Tibial nerve (tissue), 4 donors: ENCODE measurements around the gene RPS6KA2. TPM values are rescaled to one million over a fixed set of nuclear protein-coding genes. Genes with fewer than 3 reads are reported as not detected.

ENCODE experiments used
- DNase-seq, 2 donors: peaks; one replicate each; pipeline ENCODE4 v3.0.0-alpha.2; 2019; ENCODE audit warnings: low spot score in 2 of 2
- H3K27ac ChIP-seq, 4 donors: fragments of 200-600 bp; sonication (generic) in 3 of 4; one replicate each; pipeline ENCODE4 v1.5.1; 2017 to 2019; ENCODE audit warnings: mild to moderate bottlenecking in 1 of 4
- H3K27me3 ChIP-seq, 2 donors: fragments of 200-600 bp; sonication (generic) in 1 of 2; one replicate each; pipeline versions ENCODE4 v1.5.1 to v1.6.0; 2017 to 2019
- H3K36me3 ChIP-seq, 3 donors: fragments of 200-600 bp; sonication (generic); one replicate each; pipeline ENCODE4 v1.5.1; 2018 to 2019
- H3K4me1 ChIP-seq, 4 donors: fragments of 200-600 bp; sonication (generic) in 3 of 4; one replicate each; pipeline ENCODE4 v1.5.1; 2017 to 2019
- H3K4me3 ChIP-seq, 4 donors: fragments of 200-600 bp; sonication (generic) in 3 of 4; one replicate each; pipeline ENCODE4 v1.5.1; 2017 to 2019; ENCODE audit warnings: mild to moderate bottlenecking in 1 of 4, moderate library complexity in 1 of 4
- H3K9me3 ChIP-seq, 4 donors: fragments of 200-600 bp; sonication (generic) in 3 of 4; one replicate each; pipeline ENCODE4 v1.5.1; 2017 to 2019
- CTCF ChIP-seq, 5 experiments: fragments of 200-600 bp in 3 of 5; fragments of 450-650 bp in 2 of 5; sonication (generic) in 3 of 5; IDR thresholded peaks; one replicate each; pipeline ENCODE4 v1.5.1; 2016 to 2019; ENCODE audit warnings: antibody characterized with exemption in 5 of 5, mild to moderate bottlenecking in 3 of 5, moderate library complexity in 2 of 5
- EP300 ChIP-seq, 2 donors: sonication (generic); formaldehyde crosslinking; IDR thresholded peaks; one replicate each; pipeline ENCODE4 v1.6.1; 2017; ENCODE audit warnings: antibody characterized with exemption in 2 of 2, mild to moderate bottlenecking in 1 of 2
- POLR2A ChIP-seq, 2 donors: fragments of 450-650 bp; IDR thresholded peaks; one replicate each; pipeline ENCODE4 v1.6.1; 2017; ENCODE audit warnings: antibody characterized with exemption in 2 of 2, mild to moderate bottlenecking in 2 of 2, moderate library complexity in 2 of 2
- WGBS, 2 donors: methylation state at CpG; one replicate each; pipeline ENCODE4 v1.1.5; 2018; 5-methylcytosine and 5-hydroxymethylcytosine counted together
- total RNA-seq, 4 donors: library from RNA; depleted of rRNA; stranded (reverse); fragments of >200 nt; gene quantifications; one replicate each; pipeline ENCODE4 v1.1.0, GENCODE V29; 2016

RPS6KA2 gene
- total RNA-seq, 4 donors from 2014 or later: 89.6 to 153 (median 103) TPM

GRCh38 chr6:166551754-166552495, 75.1 kb downstream of the RPS6KA2 start:
- peaks cover 0 to 15% (median 0%) of the 10 kb centered on the region in 3 donors for H3K36me3 ChIP-seq
- no peak for DNase-seq
- H3K9me3 ChIP-seq: no peaks in the 10 kb centered on the region
- no peaks in the 10 kb centered on the region for H3K27me3 ChIP-seq
- H3K4me1 ChIP-seq: peaks cover 0 to 47% (median 9%) of the 10 kb centered on the region in 4 donors
- WGBS, 2 donors: 81 to 82% methylated on average over 16 of the region's 16 CpGs
- H3K27ac ChIP-seq: no peak overlapping the region
- H3K4me3 ChIP-seq: no peak overlapping the region
- TF ChIP-seq POLR2A (IDR thresholded peaks at IDR 0.05): no peak
- no peak for TF ChIP-seq EP300 (IDR thresholded peaks at IDR 0.05)
- TF ChIP-seq CTCF (IDR thresholded peaks at IDR 0.05): no peak

- Histone ChIP-seq H3K36me3 (peaks cover 0 to 43% (median 0%) of the 10 kb centered on the region in 3 donors), H3K27ac (no peak overlapping the region), H3K27me3 (no peaks in the 10 kb centered on the region), H3K4me3 (no peak overlapping the region), H3K4me1 (peaks cover 0 to 9% (median 0%) of the 10 kb centered on the region in 4 donors), H3K9me3 (no peaks in the 10 kb centered on the region)
- no peak for DNase-seq
- no peak for TF ChIP-seq POLR2A (IDR thresholded peaks at IDR 0.05)
- TF ChIP-seq EP300 (IDR thresholded peaks at IDR 0.05): no peak
- no peak for TF ChIP-seq CTCF (IDR thresholded peaks at IDR 0.05)
- WGBS, 2 donors: 90 to 91% methylated on average over 6 of the region's 6 CpGs
Observed at GRCh38 chr6:166546653-166547052, 80.4 kb downstream of the RPS6KA2 start.

GRCh38 chr6:166545156-166546034, 81.7 kb downstream of the RPS6KA2 start:
- no peak for TF ChIP-seq POLR2A (IDR thresholded peaks at IDR 0.05)
- no peak for TF ChIP-seq CTCF (IDR thresholded peaks at IDR 0.05)
- no peak for TF ChIP-seq EP300 (IDR thresholded peaks at IDR 0.05)
- H3K4me3 ChIP-seq: no peak overlapping the region
- H3K4me1 ChIP-seq: peaks cover 0 to 19% (median 3%) of the 10 kb centered on the region in 4 donors
- no peak overlapping the region for H3K27ac ChIP-seq
- WGBS, 2 donors: 86 to 88% methylated on average over 19 of the region's 19 CpGs
- no peaks in the 10 kb centered on the region for H3K9me3 ChIP-seq
- no peaks in the 10 kb centered on the region for H3K27me3 ChIP-seq
- peaks cover 0 to 43% (median 0%) of the 10 kb centered on the region in 3 donors for H3K36me3 ChIP-seq
- DNase-seq: no peak

GRCh38 chr6:166544296-166544605, 82.8 kb downstream of the RPS6KA2 start:
- no peaks in the 10 kb centered on the region for H3K9me3 ChIP-seq
- peaks cover 0 to 39% (median 0%) of the 10 kb centered on the region in 3 donors for H3K36me3 ChIP-seq
- no peak overlapping the region for H3K4me3 ChIP-seq
- TF ChIP-seq EP300 (IDR thresholded peaks at IDR 0.05) (no peak), POLR2A (IDR thresholded peaks at IDR 0.05) (no peak), CTCF (IDR thresholded peaks at IDR 0.05) (no peak)
- no peak overlapping the region for H3K27ac ChIP-seq
- H3K27me3 ChIP-seq: no peaks in the 10 kb centered on the region
- H3K4me1 ChIP-seq: peaks cover 0 to 26% (median 3%) of the 10 kb centered on the region in 4 donors
- whole genome bisulfite sequencing, 2 donors: 90 to 94% methylated on average over 10 of the region's 10 CpGs
- no peak for DNase-seq
